ENCODE measurements around the gene GLRX. TPM values are rescaled to one million over a fixed set of nuclear protein-coding genes. Genes with fewer than 3 reads are reported as not detected.

GLRX gene
- total and polyA plus RNA-seq, 10 of the 15 experiments (the other 5 are each of a cell fraction or from before 2014, with no cell fraction given), result 63.0 to 366 (median 186) TPM

DNA sequence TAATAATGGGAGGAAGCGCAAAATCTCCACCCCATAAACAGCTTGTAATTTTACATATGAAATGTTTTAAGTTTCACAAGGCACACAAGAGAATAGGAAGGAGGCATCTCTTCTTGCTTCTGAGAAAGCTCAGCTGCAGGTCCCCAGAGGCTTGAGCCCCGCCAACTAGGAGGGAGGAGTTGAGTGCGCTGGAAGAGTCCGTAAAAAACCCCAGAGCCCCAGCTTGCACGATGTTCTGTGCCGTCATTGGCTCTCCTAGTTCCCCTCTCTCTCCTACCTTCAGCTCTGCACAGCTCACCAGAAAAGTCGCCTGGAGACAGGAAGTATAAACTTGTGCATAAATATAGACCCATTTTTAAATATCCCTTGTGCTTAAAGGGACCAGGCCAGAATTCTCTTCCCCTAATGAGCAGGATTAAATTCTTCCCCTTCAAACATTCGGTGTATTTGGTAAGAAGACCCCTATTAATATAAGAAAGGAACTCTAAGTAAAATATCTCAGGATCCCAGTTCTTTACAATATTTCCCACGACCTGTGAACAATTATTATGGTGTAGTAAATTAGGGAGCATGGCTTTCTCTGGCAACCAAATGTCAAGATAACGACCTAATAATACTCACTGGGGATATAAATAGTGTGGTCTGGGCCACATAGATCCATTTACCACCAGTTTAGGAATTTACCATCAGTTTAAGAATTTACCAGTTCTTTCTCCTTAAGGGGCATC lies 13.7 kb downstream of the GLRX start:
- peak overlapping the region; percentile 79 for H2AFZ ChIP-seq (ENCODE audit: control insufficient read depth, low read depth, low read length)
- H4K20me1 ChIP-seq (ENCODE audit: control insufficient read depth, insufficient read depth), result no peaks in the 10 kb centered on the region
- peak; percentile 80 for TF ChIP-seq RFX5 (IDR thresholded peaks at IDR 0.05; ENCODE audit: low read depth, low read length)
- TF ChIP-seq NFIC (IDR thresholded peaks at IDR 0.05; ENCODE audit: low read depth, low read length), result peak; percentile 62; the same call in 1 of the 2 replicates
- peak; percentile 72 for TF ChIP-seq ATF7 (IDR thresholded peaks at IDR 0.05; ENCODE audit: low read depth)
- no peak for TF ChIP-seq HDAC6 (IDR thresholded peaks at IDR 0.05; ENCODE audit: unreplicated experiment)
- no peak for TF ChIP-seq POLR2AphosphoS2 (IDR thresholded peaks at IDR 0.05; ENCODE audit: low read depth, low read length)
- TF ChIP-seq GABPA (IDR thresholded peaks at IDR 0.05; ENCODE audit: low read depth), result 0 out of 2 replicates have a peak, but pooled peaks have one; percentile 15
- TF ChIP-seq, protein P1, sequence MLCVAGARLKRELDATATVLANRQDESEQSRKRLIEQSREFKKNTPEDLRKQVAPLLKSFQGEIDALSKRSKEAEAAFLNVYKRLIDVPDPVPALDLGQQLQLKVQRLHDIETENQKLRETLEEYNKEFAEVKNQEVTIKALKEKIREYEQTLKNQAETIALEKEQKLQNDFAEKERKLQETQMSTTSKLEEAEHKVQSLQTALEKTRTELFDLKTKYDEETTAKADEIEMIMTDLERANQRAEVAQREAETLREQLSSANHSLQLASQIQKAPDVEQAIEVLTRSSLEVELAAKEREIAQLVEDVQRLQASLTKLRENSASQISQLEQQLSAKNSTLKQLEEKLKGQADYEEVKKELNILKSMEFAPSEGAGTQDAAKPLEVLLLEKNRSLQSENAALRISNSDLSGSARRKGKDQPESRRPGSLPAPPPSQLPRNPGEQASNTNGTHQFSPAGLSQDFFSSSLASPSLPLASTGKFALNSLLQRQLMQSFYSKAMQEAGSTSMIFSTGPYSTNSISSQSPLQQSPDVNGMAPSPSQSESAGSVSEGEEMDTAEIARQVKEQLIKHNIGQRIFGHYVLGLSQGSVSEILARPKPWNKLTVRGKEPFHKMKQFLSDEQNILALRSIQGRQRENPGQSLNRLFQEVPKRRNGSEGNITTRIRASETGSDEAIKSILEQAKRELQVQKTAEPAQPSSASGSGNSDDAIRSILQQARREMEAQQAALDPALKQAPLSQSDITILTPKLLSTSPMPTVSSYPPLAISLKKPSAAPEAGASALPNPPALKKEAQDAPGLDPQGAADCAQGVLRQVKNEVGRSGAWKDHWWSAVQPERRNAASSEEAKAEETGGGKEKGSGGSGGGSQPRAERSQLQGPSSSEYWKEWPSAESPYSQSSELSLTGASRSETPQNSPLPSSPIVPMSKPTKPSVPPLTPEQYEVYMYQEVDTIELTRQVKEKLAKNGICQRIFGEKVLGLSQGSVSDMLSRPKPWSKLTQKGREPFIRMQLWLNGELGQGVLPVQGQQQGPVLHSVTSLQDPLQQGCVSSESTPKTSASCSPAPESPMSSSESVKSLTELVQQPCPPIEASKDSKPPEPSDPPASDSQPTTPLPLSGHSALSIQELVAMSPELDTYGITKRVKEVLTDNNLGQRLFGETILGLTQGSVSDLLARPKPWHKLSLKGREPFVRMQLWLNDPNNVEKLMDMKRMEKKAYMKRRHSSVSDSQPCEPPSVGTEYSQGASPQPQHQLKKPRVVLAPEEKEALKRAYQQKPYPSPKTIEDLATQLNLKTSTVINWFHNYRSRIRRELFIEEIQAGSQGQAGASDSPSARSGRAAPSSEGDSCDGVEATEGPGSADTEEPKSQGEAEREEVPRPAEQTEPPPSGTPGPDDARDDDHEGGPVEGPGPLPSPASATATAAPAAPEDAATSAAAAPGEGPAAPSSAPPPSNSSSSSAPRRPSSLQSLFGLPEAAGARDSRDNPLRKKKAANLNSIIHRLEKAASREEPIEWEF (IDR thresholded peaks at IDR 0.05; ENCODE audit: insufficient replicate concordance, low read depth, low read length), result peak; percentile 85
- no peak for TF ChIP-seq BRCA1 (IDR thresholded peaks at IDR 0.05; ENCODE audit: low read depth, low read length)
- TF ChIP-seq IKZF2 (IDR thresholded peaks at IDR 0.05), result peak; percentile 14 to 34; a peak in 1 of 4 replicates
- TF ChIP-seq PAX5 (IDR thresholded peaks at IDR 0.05; ENCODE audit: borderline replicate concordance, low read depth, low read length), result 0 out of 2 replicates have a peak, but pooled peaks have one; percentile 20
- peak; percentile 69; the same call in 1 of the 2 replicates for TF ChIP-seq NFYB (IDR thresholded peaks at IDR 0.05; ENCODE audit: insufficient read depth, low read depth, low read length)
- TF ChIP-seq YY1 (IDR thresholded peaks at IDR 0.05; ENCODE audit: low read depth, low read length), result 0 out of 2 replicates have a peak, but pooled peaks have one; percentile 35
- peak; percentile 78 for TF ChIP-seq SPI1 (IDR thresholded peaks at IDR 0.05; ENCODE audit: borderline replicate concordance, insufficient read depth, low read depth, low read length)
- TF ChIP-seq PAX8 (IDR thresholded peaks at IDR 0.05), result 0 out of 2 replicates have a peak, but pooled peaks have one; percentile 35
- TF ChIP-seq MTA2 (IDR thresholded peaks at IDR 0.05; ENCODE audit: low read depth), result no peak
- no peak for TF ChIP-seq ESRRA (IDR thresholded peaks at IDR 0.05; ENCODE audit: low read length)
- TF ChIP-seq CHD1 (IDR thresholded peaks at IDR 0.05; ENCODE audit: low read depth, low read length), result no peak

More for the DNA sequence above, 13.7 kb downstream of the GLRX start:
- peaks cover 0 to 3% of the 10 kb centered on the region in 2 experiments; a peak in 2 of 4 replicates for H3K36me3 ChIP-seq (ENCODE audit: control insufficient read depth in 2 of 2, insufficient read depth in 2 of 2, low read length in 1 of 2)
- peak overlapping the region; percentile 88 for H3K4me2 ChIP-seq (ENCODE audit: control insufficient read depth, insufficient read depth)
- H3K9ac ChIP-seq (ENCODE audit: control insufficient read depth, insufficient read depth, low read length), result peak overlapping the region; percentile 73
- no peaks in the 10 kb centered on the region for H3K27me3 ChIP-seq (replicated peaks in 1 of 2; ENCODE audit: control insufficient read depth in 2 of 2, insufficient read depth in 2 of 2, low read length in 1 of 2)
- RAD21 ChIA-PET (ENCODE audit: unreplicated experiment), result interaction anchor here (1.0 to 6.9 kb wide), 22 partner anchors 9 to 162 kb away, joined by 3 to 149 read pairs (median 8); partner anchors contain the start of genes GLRX, RFESD and RHOBTB3
- peaks cover 29% of the 10 kb centered on the region for H3K4me1 ChIP-seq (ENCODE audit: control insufficient read depth, insufficient read depth, low read length)
- H3K4me3 ChIP-seq, result peak overlapping the region; percentile 36; the same call in 1 of the 2 replicates
- intact Hi-C loops (cut with micrococcal nuclease; ENCODE audit: unreplicated experiment), result loop anchor here (1.0 kb wide), 1 partner anchor 25 kb away; no protein-coding TSS in a partner anchor
- in situ Hi-C loops (cut with MboI), result no loop called here
- CTCF ChIA-PET, result interaction anchor here (0.7 to 6.0 kb wide), 21 partner anchors 9 to 164 kb away, joined by 3 to 57 read pairs (median 5); partner anchors contain the start of genes GLRX and RFESD
- no peaks in the 10 kb centered on the region; the same call in 2 of the 3 replicates for H3K9me3 ChIP-seq (replicated peaks; ENCODE audit: control insufficient read depth, insufficient read depth, low read length)
- no peaks in the 10 kb centered on the region; the same call in 1 of the 2 replicates for H3K79me2 ChIP-seq (ENCODE audit: control insufficient read depth, insufficient read depth, low read length)
- under 1% methylated on average over 10 of the region's 10 CpGs for WGBS (ENCODE audit: insufficient coverage, insufficient replicate concordance, low lambda C conversion rate, missing lambda C conversion rate)
- TSS peak; percentile 81 for BruUV-seq (replicated peaks)
- DNase-seq (ENCODE audit: low read depth, low spot score) (peak; percentile 98), ATAC-seq (peak; percentile 100), FAIRE-seq (peak; percentile 99)
- SMC1A ChIA-PET (ENCODE audit: uncharacterized antibody, unreplicated experiment), result interaction anchor here (0.8 to 10.4 kb wide), 26 partner anchors 11 to 1115 kb away, joined by 3 to 217 read pairs (median 6); partner anchors contain the start of genes GLRX and RHOBTB3
- H3K27ac ChIP-seq (ENCODE audit: control insufficient read depth, insufficient read depth), result peak overlapping the region; percentile 97
- POLR2A ChIA-PET, result interaction anchor here (0.6 to 5.1 kb wide), 15 partner anchors 12 to 166 kb away, joined by 3 to 153 read pairs (median 4); partner anchors contain the start of genes GLRX and RFESD
